ENCODE measurements around the gene SMNDC1. TPM values are rescaled to one million over a fixed set of nuclear protein-coding genes. Genes with fewer than 3 reads are reported as not detected.

The SMNDC1 gene
- total and polyA plus RNA-seq, 2 of the 4 experiments (the other 2 are of a cell fraction), result 3.9 to 15.1 TPM

- dilution Hi-C loops (cut with HindIII; ENCODE audit: low sequenced_read_pairs, unreplicated experiment), result no loop called here
- H3K4me1 ChIP-seq (ENCODE audit: control insufficient read depth, insufficient read depth, low read length), result peaks cover 24% of the 10 kb centered on the region
These were observed 19.6 kb upstream of the SMNDC1 start for GRCh38 chr10:110324201-110324804.

More at GRCh38 chr10:110324201-110324804, 19.6 kb upstream of the SMNDC1 start:
- Histone ChIP-seq H2BK120ac (ENCODE audit: low read depth, low read length) (peak overlapping the region; percentile 63; the same call in 1 of the 2 replicates), H3K79me1 (ENCODE audit: low read depth in 1 of 2, low read length in 2 of 2) (no peaks in the 10 kb centered on the region), H2BK20ac (ENCODE audit: low read depth, low read length) (peak overlapping the region; percentile 74; the same call in 1 of the 2 replicates), H3K18ac (ENCODE audit: low read depth, low read length) (peak overlapping the region; percentile 16; the same call in 1 of the 2 replicates), H3K9me1 (ENCODE audit: insufficient read depth, low read length) (peaks cover 21% of the 10 kb centered on the region), H2AK9ac (replicated peaks; ENCODE audit: low read depth, low read length, poor library complexity) (no peak overlapping the region), H3K9ac (ENCODE audit: low read depth, low read length) (no peak overlapping the region), H3K9me3 (ENCODE audit: control insufficient read depth, insufficient read depth, low read length) (peaks cover 6% of the 10 kb centered on the region; the same call in 1 of the 2 replicates), H3K4ac (ENCODE audit: low read depth, low read length) (peak overlapping the region; percentile 21; the same call in 1 of the 2 replicates), H4K91ac (ENCODE audit: insufficient read depth, low read depth, low read length) (peak overlapping the region; percentile 44), H2AFZ (replicated peaks; ENCODE audit: low read length, poor library complexity) (no peak overlapping the region), H2BK5ac (ENCODE audit: low read depth, low read length, poor library complexity, severe bottlenecking) (peak overlapping the region; percentile 63), H2AK5ac (ENCODE audit: low read depth, low read length) (0 out of 2 replicates have a peak overlapping the region, but pooled peaks have one; percentile 49), H3K4me3 (ENCODE audit: insufficient read depth, low read depth, low read length) (no peak overlapping the region), H3K56ac (ENCODE audit: extremely low read depth, insufficient read depth, low read length) (no peak overlapping the region), H4K20me1 (ENCODE audit: insufficient read depth, low read length) (peaks cover 5% of the 10 kb centered on the region; the same call in 1 of the 2 replicates), H3K14ac (replicated peaks; ENCODE audit: low read depth, low read length) (no peak overlapping the region; the same call in 1 of the 2 replicates), H4K5ac (ENCODE audit: low read depth, low read length) (peak overlapping the region; percentile 49; the same call in 1 of the 2 replicates), H3K23ac (ENCODE audit: low read depth, low read length) (no peak overlapping the region), H4K8ac (ENCODE audit: low read depth in 2 of 2, low read length in 2 of 2) (peak overlapping the region in 1 of 2 experiments; percentile 56; a peak in 1 of 4 replicates), H3K4me2 (ENCODE audit: low read depth, low read length) (no peak overlapping the region), H3K27me3 (ENCODE audit: control insufficient read depth, insufficient read depth, low read length) (no peaks in the 10 kb centered on the region), H2BK15ac (ENCODE audit: low read depth, low read length) (0 out of 3 replicates have a peak overlapping the region, but pooled peaks have one; percentile 11), H3K27ac (ENCODE audit: insufficient read depth, low read length) (no peak overlapping the region), H3K36me3 (ENCODE audit: control insufficient read depth, insufficient read depth, low read length) (no peaks in the 10 kb centered on the region)
- CTCF ChIA-PET, result interaction anchor here (0.6 to 1.6 kb wide), 3 partner anchors 11 to 216 kb away, joined by 4 to 6 read pairs (median 4); no protein-coding TSS in a partner anchor
- ATAC-seq (ENCODE audit: low read depth) (no peak), DNase-seq (peak; percentile 48)
- POLR2A ChIA-PET (ENCODE audit: unreplicated experiment), result no interaction called here
- WGBS, 2 experiments (ENCODE audit: extremely low coverage in 2 of 2, insufficient read length in 1 of 2), result 20% methylated on average over 1 of the region's 5 CpGs; no CpG with 5 or more reads in 1 of the 2 experiments
- TF ChIP-seq ELK1 (IDR thresholded peaks at IDR 0.05; ENCODE audit: borderline replicate concordance, low read depth, low read length) (no peak), RFX5 (IDR thresholded peaks at IDR 0.05; ENCODE audit: low read depth, low read length) (no peak), MAZ (IDR thresholded peaks at IDR 0.05; ENCODE audit: borderline replicate concordance, low read depth, low read length) (no peak), CTCF (conservative IDR thresholded peaks at IDR 0.05; ENCODE audit: low read depth, low read length) (no peak), SMC3 (IDR thresholded peaks at IDR 0.05; ENCODE audit: low read depth, low read length) (no peak), USF2 (IDR thresholded peaks at IDR 0.05; ENCODE audit: low read depth, low read length) (no peak), FOS (IDR thresholded peaks at IDR 0.05; ENCODE audit: low read depth, low read length) (no peak), CEBPB (IDR thresholded peaks at IDR 0.05; ENCODE audit: low read depth, low read length) (no peak), BHLHE40 (IDR thresholded peaks at IDR 0.05; ENCODE audit: low read depth, low read length) (no peak), MAFK (IDR thresholded peaks at IDR 0.05; ENCODE audit: low read depth, low read length) (no peak), NFE2L2 (IDR thresholded peaks at IDR 0.05; ENCODE audit: low read depth, low read length) (no peak)
- intact Hi-C loops (cut with micrococcal nuclease) (no loop called here), in situ Hi-C loops (cut with MboI; ENCODE audit: low sequenced_read_pairs) (loop anchor here (25.0 kb wide), 1 partner anchor 1813 kb away; no protein-coding TSS in a partner anchor)
- BruUV-seq (replicated peaks), result no TSS peak
